ENCODE data around the gene MACROD1. TPM values are rescaled to one million over a fixed set of nuclear protein-coding genes. Genes with fewer than 3 reads are reported as not detected.

Gene MACROD1
- total and polyA plus RNA-seq, 2 of the 13 experiments (the other 11 are each of a cell fraction or from before 2014, with no cell fraction given) = 23.1 to 34.5 TPM

- no peak for TF ChIP-seq ZSCAN5A (CRISPR knock-in tag; IDR thresholded peaks at IDR 0.05; ENCODE audit: borderline replicate concordance)
- TF ChIP-seq, protein P1, sequence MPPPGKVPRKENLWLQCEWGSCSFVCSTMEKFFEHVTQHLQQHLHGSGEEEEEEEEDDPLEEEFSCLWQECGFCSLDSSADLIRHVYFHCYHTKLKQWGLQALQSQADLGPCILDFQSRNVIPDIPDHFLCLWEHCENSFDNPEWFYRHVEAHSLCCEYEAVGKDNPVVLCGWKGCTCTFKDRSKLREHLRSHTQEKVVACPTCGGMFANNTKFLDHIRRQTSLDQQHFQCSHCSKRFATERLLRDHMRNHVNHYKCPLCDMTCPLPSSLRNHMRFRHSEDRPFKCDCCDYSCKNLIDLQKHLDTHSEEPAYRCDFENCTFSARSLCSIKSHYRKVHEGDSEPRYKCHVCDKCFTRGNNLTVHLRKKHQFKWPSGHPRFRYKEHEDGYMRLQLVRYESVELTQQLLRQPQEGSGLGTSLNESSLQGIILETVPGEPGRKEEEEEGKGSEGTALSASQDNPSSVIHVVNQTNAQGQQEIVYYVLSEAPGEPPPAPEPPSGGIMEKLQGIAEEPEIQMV (CRISPR knock-in tag; IDR thresholded peaks at IDR 0.05; ENCODE audit: low read depth) = peak; percentile 19; the same call in 1 of the 2 replicates
- TF ChIP-seq ARID5B (CRISPR knock-in tag; IDR thresholded peaks at IDR 0.05) = peak; percentile 48; the same call in 1 of the 2 replicates
- no peak for TF ChIP-seq SOX13 (IDR thresholded peaks at IDR 0.05)
- 0 out of 4 replicates have a peak, but pooled peaks of 1 of the 2 experiments have one; percentile 26 for TF ChIP-seq SOX13 (CRISPR knock-in tag; conservative IDR thresholded peaks at IDR 0.05 in 1 of 2, IDR thresholded peaks at IDR 0.05 in 1 of 2)
- peak; percentile 39; the same call in 1 of the 2 replicates for TF ChIP-seq BRD4 (CRISPR knock-in tag; IDR thresholded peaks at IDR 0.05)
- TF ChIP-seq, protein P2, sequence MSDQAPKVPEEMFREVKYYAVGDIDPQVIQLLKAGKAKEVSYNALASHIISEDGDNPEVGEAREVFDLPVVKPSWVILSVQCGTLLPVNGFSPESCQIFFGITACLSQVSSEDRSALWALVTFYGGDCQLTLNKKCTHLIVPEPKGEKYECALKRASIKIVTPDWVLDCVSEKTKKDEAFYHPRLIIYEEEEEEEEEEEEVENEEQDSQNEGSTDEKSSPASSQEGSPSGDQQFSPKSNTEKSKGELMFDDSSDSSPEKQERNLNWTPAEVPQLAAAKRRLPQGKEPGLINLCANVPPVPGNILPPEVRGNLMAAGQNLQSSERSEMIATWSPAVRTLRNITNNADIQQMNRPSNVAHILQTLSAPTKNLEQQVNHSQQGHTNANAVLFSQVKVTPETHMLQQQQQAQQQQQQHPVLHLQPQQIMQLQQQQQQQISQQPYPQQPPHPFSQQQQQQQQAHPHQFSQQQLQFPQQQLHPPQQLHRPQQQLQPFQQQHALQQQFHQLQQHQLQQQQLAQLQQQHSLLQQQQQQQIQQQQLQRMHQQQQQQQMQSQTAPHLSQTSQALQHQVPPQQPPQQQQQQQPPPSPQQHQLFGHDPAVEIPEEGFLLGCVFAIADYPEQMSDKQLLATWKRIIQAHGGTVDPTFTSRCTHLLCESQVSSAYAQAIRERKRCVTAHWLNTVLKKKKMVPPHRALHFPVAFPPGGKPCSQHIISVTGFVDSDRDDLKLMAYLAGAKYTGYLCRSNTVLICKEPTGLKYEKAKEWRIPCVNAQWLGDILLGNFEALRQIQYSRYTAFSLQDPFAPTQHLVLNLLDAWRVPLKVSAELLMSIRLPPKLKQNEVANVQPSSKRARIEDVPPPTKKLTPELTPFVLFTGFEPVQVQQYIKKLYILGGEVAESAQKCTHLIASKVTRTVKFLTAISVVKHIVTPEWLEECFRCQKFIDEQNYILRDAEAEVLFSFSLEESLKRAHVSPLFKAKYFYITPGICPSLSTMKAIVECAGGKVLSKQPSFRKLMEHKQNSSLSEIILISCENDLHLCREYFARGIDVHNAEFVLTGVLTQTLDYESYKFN (CRISPR knock-in tag; conservative IDR thresholded peaks at IDR 0.05) = 0 out of 2 replicates have a peak, but pooled peaks have one; percentile 13
- TF ChIP-seq RNF2 (conservative IDR thresholded peaks at IDR 0.05; ENCODE audit: low read depth) = 0 out of 2 replicates have a peak, but pooled peaks have one; percentile 31
- TF ChIP-seq ZNF326 (CRISPR knock-in tag; IDR thresholded peaks at IDR 0.05; ENCODE audit: borderline replicate concordance) = no peak
- no peak for TF ChIP-seq ZNF367 (CRISPR knock-in tag; IDR thresholded peaks at IDR 0.05; ENCODE audit: borderline replicate concordance)
- TF ChIP-seq NFKB2 (CRISPR knock-in tag; IDR thresholded peaks at IDR 0.05; ENCODE audit: borderline replicate concordance) = no peak
- TF ChIP-seq POLR2AphosphoS5 (IDR thresholded peaks at IDR 0.05; ENCODE audit: low read depth, low read length) = peak; percentile 45; the same call in 1 of the 2 replicates
- TF ChIP-seq GABPB1 (CRISPR knock-in tag; IDR thresholded peaks at IDR 0.05) = peak; percentile 89
- no peak for TF ChIP-seq ZNF138 (CRISPR knock-in tag; IDR thresholded peaks at IDR 0.05; ENCODE audit: low read depth)
- no peak for TF ChIP-seq NCOA5 (CRISPR knock-in tag; IDR thresholded peaks at IDR 0.05)
- no peak for TF ChIP-seq JDP2 (CRISPR knock-in tag; IDR thresholded peaks at IDR 0.05; ENCODE audit: borderline replicate concordance)
Measured at GRCh38 chr11:64165842-64166635, at the start of gene MACROD1 (continued).

All from HepG2 (cell line).